Stimulated activated CD4-positive, alpha-beta T cell treated with anti-CD3 and anti-CD28 coated beads, Interleukin-1b, Interleukin-23, amount 100 ng/mL, for 4 hours (primary cell): Measurements from ENCODE around the gene SP6.
A peak's percentile ranks its signal among the peaks of the same experiment; 100 is the strongest.

Experiments used
- DNase-seq, 2 donors: peaks; one replicate each; pipeline ENCODE4 v3.0.0-alpha.2; 2020; ENCODE audit warnings: low read depth in 2 of 2

SP6 gene

DNA sequence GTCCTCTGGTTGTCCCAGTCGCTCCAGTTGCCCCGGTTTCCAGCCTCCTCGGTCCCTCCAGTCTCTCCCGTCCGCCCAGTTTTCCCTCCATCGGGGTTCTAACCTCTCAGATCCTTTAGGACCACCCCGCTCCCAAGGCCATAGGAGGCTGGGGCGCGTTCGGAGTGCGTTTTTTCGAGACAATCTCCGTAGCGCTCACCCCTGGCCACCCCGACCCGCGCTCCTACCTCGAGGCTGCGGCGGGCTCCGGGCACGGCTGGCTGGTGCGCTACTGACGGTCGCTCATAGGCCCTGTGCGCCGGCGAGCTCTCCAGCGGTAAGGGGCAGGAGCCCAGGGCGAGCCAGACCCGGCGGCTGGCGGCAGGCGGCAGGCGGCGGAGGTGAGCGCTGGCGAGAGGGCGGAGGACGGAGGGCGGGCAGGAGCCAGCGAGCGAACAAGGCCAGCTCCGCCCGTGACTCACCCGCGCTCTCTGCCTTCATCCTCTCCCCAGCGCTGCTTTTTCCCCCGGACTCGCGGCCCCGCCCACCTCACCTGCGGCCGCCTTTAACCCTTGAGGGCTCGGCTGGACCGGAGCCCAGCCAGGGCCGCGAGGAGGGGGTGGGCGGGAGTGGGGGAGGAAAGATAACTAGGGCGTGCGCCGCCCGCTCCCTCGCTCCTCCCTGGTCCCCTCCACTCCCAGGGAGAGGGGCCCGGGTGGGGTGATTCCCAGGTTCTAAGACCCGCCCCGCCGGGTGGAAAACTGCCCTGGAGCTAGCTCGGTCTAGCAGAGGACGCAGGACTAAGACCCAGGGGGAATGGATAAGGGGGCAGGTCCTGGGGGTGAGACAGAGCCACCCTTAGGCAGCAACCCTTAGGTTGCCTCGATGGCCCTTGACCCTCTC lies at the start of gene SP6:
SP6 (minus strand) TSS at position 472 of the 882 bp plus-strand sequence. CDS start 2,734 bp downstream, outside the sequence.
- peak; percentile 55 to 64 for DNase-seq

DNA sequence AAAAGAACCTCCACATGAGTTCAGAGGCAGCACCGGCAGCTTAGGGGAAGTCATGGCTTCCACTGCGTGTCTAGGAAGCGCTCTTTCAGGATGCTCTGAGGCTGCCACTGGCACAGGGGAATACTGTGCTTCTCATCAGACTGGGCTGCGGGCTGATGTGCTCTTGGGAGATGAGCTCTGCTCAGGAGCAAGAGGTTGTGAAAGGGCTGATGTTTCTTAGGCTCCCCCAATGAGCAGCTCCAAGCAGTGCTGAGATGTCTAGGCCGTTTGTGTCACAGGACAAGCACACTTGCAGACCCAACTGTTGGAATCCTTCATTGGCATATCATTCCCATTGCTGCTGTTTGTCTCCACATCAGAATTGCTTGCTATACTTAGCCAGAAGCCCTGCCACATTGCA lies 48.7 kb upstream of the SP6 start:
- DNase-seq: no peak

DNA sequence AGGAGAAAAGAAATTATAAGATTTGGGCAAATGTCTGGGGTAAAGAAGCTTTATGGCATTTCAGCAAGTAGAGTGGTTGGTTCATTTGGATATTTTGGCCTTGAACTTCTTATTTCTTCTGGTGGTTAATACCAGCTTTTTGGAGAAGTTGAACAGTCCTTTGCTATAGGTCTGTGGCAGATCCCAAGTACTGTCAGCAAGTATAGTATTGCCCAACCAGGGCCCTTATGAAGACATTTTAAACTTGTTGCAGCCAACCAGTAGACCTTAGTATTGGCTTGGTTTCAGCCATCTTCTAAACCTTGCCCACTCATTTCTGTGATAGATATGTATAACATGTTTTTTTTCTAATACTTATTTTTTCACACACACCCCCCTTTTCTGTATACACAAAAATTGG lies 47.3 kb upstream of the SP6 start:
- no peak for DNase-seq

DNA sequence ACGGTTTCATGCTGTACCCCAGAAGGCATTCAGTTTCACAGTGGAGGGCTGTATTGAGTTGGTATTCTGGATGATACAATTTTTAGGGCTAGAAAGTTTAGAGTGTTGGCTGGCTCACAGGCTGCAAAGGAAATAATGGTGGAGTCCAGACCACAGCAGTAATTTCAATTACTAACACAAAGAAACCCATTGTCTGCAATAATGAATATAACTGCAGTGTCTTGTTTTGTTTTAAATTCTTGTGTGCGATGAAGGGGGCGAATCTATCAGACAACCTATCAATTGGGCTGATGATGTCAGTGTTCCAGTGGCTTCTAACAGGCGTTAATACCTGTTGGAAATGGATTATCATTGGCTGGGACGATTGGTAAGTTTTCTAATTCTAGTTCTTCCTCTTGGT lies 46.6 kb upstream of the SP6 start:
- DNase-seq: no peak

DNA sequence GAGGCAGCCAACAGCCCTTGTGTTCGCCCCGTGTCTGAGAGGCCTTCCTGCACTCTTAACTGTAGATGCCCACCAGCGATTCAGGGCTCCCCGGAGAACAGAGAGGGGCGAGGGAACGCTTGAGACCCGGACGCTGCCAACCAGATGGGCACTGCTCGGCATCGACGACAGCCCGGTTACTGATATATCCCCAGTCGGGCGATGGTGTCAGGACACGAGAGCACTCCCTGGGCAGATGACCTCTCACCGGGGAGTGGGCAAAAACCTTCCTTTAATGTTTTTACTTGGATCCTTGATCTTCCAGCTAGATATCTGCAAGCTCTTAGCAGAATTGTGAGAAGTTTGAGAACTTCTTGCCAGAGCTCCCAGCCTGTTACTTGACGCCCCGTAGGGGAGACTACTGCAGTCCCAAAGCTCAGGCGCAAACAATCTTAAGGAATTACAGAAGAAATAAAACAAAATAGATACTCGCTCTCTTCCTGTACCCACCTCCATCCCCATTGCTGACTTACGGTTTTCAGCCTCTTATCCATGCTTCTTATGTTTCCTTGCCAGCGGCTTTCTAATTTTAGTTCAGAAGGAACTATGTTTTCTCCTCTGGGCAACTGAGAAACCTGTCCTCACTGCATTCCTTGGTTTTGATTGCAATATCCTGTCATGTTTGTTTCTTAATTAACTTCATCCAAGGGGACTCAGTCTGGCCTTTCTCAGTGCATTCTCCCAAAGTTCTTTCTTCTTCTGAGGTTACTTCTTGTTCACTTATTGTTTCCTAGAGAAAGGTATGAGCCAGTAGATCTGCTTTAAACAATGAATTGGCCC lies 45.9 kb upstream of the SP6 start:
- DNase-seq: no peak

DNA sequence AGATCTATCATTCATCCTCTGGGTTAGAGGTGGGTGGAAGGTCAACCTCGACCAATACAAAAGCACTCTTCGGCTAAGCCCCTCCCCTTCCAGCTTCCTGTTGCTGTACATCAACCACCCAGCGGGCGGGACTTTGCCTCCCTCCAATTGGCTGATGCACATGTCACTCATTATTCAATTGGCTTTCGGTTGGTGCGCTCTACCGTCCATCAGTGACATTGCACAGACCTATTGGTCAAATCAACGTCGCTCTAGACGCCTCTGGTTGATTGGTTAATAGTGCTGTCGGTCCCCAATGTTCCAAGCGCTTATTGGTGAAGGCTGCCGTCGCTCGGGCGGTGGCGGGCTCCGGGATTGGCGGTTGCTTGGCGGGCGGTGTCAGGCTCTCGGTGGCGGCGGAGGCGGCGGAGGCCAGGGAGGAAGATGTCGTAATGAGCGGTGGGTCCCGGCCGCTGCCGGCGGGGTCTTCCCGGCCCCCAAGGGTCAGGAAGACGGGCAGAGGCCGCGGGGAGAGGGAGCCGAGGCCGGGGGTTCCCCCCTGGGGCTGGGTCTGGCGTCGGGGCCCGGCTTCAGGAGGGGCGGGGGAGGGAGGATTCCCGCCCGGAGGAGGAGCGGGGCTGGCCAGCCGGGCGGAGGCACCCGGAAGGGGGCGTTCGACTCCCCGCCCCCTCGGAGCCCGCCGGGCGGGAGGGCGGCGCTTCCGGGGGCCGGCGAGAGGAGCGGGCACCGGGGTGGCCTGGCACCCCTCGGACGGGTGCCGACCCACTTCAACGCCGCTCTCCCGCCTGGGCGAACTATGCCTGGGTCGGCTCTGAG lies 45.1 kb upstream of the SP6 start, which contains the start of gene SP2:
SP2 (plus strand) TSS at position 381 of the 816 bp plus-strand sequence; CDS start at position 432, 51 bp downstream.
- peak; percentile 93 to 100 for DNase-seq

DNA sequence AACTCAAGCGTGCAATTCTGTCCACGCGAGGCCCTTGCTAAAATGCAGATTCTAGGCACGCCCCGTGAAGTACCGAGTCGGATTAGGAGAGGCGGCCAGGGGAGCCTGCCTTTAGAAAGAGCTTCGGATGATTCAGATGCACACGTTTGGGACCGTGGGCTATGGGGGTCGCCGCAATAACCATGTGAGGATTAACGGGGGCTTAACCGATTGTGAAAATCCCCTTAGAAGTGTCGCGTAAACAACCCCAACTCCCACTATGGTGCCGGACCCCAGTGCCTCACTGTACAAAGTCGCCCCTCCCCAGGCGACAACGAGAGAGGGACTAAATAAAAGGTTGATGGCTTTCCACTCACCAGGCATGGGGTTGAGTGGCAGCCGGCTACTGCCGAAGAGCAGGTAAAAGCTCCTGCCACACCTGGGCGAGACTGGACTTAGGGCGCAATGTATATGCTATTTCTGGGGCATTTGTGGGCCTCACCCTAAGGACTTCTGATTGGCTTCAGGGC lies 44.4 kb upstream of the SP6 start:
- no peak for DNase-seq

DNA sequence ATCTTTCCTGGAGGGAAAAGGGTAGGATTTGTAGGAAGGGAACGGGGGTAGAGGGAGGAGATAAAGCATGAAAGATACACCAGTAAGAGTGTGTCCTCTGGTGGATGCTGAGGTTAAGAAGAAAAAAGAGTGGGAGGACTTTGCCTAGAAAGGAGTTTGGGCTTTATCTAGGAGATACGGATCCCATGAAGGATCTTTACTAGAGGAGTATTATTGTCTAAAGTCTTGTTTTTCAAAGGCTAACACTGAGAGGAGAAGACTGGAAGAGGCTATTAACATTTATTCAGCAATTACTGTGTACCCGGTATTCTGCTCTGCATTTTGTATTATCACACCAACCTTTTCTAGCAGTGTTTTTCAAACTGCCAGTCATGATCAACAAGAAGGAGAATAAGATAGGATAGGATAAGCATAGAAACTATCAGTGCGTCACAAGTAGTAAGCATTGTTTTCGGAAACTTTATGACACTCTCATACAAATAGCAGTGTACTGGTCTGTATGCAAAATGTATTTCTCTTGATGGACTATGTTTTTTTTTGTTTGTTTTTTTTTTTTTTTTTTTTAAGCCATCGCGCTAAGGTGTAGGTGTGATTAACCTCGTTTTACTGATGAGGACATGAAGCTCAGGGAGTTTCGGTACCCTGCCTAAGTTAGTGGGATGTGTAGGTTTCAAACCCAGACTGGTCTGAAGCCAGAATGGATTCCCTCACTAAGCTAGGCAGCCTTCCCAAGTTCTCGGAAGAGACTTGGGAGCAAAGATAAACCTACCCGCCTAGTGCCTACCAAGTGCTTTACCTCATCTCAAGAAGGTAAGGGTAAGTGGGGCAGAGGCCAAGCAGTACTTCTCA lies 43.8 kb upstream of the SP6 start:
- no peak for DNase-seq

DNA sequence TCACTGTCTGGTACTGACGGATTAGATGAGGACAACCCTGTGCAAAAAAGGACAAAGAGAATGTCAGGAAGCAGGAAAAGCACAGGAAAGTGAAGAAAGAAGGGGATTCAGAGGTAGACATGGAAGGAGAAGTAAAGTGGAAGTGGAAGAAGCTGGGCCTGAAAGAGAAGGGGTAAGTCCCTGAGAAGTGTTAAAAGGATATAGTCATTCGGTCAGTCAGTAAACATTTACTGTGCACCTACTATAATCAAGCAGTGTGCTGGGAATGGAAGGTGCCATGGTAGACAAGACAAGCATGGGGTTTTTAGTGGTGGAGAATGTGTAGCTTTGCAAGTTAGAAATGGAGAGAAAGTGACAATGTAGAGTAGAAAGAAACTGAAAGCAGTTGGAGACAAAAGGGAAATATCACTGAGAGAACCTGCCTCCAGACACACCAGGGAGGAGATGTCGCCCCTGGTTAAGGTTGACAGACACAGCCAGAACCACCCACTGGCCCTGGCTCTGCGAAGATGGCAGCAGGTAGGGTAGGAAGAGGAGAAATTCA lies 40.7 kb upstream of the SP6 start:
- no peak for DNase-seq

DNA sequence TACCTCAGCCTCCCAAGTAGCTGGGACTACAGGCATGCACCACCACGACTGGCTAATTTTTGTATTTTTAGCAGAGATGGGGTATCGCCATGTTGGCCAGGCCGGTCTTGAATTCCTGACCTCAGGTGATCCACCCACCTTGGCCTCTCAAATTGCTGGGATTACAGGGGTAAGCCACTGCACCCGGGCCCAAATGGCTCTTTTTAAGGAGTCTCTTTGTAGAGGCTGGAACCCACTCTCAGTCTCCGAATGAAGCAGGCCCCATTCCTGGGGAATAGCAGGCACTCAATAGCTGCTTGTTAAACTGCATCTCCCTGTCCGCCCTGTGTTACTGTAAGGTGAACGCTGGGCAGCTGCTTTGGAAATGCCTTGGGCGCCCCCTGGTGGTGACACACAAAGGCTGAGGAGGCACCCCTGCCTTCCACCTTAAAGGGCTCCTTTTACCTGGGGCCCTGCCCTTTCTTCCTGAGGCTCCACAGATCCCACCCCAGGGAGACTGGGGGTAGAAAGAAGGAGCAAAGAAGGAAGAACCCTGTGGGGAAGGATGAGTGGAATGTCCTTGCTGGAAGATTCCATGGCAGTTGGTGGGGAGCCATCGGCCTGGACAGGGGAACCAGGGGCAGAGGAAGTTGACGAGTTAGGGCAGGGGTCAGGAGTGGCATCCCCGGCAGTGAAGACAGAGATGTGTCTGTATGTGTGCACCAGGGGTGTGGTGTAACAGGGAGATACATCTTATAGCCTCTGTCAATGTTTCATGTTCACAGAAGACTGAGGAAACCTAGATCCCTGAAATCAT lies 39.0 kb upstream of the SP6 start:
- peak; percentile 94 to 96 for DNase-seq

DNA sequence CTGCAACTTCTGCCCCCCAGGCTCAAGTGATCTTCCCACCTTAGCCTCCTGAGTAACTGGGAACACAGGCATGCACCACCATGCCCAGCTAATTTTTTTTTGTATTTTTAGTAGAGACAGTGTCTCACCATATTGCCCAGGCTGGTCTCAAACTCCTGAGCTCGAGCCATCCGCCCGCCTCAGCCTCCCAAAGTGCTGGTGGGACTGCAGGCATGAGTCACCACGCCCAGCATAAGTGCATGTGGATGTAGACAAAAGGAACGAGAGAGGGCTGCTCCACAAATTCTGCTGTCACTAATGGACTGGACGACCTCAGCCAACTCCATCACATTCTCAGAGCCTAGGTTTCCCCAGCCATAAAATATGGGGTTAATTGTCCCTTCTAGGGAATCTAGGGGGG lies 37.3 kb upstream of the SP6 start:
- no peak for DNase-seq

DNA sequence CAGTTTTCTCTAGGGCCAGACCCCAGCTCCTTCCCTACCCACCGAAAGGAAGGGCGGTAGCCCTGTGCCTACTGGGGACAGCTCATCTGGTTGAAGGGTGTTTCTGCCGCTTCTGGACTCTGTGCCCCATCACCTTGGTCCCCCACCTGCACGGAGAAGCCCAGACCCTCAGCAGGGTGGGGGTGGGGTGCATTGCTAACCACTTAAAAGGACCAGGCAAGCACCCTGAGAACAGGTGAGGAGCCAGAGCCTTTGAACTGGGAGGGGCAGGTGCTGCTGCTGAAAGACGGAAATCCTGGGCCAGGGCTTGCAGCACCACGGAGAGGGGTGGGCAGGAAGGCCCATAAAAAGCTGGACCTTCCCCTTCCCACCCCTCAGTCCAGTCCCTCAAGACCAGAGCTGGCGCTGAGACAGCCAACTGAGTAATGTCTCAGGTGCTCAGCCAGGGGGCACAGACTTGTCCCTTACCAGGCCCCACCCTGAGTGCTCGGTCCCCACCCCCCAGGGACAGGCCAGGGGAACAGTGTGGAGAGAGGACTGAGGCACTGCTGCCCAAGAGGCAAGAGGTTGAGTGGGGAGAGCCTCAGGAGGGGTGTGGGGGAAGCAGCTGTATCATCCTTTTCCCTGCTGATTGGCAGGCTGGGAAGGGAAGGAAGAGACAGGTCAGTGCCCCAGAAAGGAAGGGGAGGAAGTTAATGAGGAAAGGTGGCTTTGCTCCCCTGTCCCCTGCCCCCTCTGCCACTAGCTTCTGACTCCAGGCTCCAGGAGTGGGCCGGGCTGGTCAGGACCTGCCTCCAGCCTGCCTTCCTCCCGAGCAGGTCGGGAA lies 34.2 kb upstream of the SP6 start:
- no peak for DNase-seq

DNA sequence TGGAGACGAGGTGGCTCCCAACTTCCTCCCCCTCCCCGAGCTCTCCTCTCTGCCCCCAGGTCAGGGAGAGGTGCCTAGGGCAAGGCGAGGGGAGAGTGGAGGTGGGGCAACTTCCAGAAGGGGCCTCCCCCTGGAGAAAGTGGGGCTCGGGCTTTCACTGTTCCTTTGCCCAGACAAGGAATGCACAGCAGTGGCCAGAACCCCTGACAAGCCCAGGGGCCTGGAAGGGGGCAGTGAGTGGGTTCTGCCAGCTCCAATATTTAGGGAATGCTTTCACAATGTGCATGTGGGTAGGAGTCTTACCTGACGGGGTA lies 33.4 kb upstream of the SP6 start:
- DNase-seq: no peak

DNA sequence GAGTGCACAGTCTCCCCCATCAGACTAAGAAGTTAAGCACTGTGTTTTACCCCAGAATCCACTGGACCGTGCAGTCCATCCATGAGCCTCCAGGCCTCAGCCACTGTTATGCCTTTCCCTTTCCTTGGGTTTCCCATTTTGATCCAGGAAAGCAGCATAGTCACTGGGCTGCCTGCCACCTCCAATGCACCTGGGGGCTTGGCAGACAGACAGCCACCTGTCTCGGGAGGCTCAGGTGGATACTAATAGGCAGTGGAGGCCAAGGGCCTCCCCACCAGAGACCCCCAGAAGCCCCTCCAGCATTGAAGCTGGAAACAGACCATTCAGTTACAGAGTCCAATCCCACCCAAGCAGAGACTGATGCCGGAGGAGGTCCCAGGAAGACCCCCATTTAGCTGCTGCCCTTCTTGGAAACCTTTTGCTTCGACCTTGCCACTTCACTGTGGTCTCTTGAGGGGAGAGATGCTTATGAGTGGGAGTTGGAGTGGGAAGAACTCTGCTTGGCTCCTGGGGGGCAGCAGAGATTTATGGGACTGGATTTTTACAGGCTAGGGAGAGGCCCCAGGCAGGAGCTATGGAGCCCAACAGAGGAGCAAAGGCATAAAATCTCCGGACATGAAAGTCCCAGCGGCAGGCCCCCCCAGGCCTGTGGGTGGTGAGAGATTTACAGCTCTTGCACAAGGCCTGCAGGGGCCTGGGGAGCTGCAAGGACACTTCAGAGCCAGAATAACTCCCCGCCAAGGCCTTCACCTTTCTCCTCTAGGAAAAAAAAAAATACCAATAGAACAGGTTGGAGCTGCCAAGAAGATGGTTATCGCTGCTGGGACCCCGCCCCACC lies 32.8 kb upstream of the SP6 start:
- DNase-seq: no peak

DNA sequence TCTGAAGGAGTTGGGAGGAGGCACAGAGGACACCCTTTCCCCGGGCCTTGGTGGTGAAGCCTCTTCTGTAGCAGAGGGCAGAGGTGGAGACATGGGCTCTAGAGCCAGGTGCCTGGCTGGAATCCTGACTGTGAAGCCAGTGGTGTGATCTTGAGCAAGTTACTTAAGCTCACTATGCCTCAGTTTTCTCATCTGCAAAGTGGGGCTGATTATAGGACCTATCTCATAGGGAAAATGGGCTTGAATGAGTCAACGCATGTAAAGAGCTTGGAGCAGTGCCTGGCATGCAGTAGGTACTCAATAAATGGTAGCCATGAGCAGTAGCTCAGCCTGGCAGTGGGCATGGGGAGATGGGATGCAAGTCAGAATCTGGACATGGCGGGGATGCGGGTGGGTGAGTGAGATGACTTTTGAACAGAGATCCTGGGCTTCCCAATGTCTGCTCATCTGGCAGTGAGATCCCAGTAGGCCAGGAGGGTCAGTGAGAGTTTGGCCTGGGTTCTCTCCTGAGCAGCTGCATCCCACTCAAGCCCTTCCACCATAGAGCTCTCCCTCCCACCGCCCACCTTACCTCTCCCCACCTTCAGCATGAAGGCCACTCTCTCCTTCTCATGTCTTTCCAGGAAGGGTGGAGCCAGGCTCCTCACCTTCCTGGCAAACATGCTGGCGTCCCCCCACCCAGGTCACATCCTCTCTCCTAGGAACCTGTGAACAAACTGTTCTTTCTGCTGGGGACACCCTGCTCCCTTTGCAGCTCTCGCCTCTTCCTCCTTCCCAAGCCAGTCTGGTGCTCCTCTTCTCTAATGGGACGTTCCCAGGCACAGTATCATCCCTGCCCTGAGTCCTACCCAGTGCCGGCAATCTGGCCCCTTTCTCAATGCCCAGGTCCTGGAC lies 32.0 kb upstream of the SP6 start:
- no peak for DNase-seq

DNA sequence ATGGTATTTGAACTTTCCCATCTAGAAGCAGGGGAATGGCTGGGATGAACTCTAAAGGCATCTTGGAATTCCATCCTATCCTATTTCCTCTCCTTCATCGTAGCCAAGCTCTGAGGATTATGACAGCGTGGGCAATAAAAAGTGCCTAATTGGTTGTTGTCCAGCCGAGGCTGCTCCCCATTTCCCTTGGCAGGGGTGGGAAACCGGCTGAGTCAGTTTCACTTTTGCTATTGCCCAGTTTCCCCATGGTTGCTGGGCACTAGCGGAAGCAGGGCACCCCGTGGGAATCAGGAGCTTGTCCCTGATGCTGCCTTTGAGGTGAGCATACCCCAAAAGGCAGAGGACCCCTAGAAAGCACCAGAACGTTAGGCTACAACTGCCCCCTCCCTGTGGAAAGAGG lies 31.3 kb upstream of the SP6 start:
- DNase-seq: no peak
